HG02678 (cell line): ENCODE results near the gene HLTF.

Source experiments
- ATAC-seq: cut with Tn5 transposase; IDR thresholded peaks from one replicate; pipeline ENCODE4 v1.9.1; 2021; ENCODE audit warnings: mild to moderate bottlenecking, moderate library complexity; ENCODE audit not compliant: unreplicated experiment

Gene HLTF

GRCh38 chr3:149090461-149090860, 4.1 kb upstream of the HLTF start:
- no peak for ATAC-seq

DNA sequence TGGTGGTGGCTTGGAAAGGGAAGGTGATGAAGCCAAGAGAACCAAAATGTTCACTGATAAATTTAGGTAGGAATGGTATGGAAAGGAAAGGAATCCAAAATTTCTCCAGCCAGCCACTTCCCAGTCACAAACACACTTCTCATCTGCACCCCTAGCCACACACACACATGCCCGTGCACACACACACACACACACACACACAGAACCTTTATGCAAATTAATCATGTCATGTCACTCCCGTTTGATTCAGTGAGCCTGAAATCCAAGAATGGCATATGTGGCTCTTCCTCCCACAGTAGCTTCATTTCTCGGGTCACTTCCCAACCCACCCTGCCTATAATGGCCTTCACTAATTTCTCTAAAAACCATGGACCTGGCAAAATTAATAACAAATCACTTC, 3.1 kb upstream of the HLTF start:
- no peak for ATAC-seq

- ATAC-seq = no peak
Observed at GRCh38 chr3:149087208-149087607, 875 bp upstream of the HLTF start.

- peak; percentile 27 for ATAC-seq
Observed at GRCh38 chr3:149085828-149086231, 503 bp downstream of the HLTF start.

DNA sequence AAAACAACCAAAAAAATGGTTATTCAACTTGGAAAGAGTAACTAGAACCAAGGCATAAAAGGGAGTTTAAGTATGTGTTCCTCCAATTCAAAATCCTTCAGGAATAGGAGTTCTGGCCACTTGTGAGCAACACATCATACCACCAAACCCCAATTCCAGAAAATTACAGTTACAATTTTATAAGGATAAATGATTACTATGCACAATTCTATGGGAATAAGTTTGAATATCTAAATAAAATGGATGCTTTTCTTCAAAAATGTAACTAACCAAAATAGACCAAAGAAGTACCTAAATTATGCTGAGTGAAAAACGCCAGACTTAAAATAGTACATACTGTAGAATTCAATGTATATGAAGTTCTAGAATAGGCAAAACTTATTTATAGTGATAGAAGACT, 4.6 kb downstream of the HLTF start:
- ATAC-seq = no peak

- ATAC-seq = no peak
Observed at GRCh38 chr3:149080699-149081091, 5.6 kb downstream of the HLTF start.

DNA sequence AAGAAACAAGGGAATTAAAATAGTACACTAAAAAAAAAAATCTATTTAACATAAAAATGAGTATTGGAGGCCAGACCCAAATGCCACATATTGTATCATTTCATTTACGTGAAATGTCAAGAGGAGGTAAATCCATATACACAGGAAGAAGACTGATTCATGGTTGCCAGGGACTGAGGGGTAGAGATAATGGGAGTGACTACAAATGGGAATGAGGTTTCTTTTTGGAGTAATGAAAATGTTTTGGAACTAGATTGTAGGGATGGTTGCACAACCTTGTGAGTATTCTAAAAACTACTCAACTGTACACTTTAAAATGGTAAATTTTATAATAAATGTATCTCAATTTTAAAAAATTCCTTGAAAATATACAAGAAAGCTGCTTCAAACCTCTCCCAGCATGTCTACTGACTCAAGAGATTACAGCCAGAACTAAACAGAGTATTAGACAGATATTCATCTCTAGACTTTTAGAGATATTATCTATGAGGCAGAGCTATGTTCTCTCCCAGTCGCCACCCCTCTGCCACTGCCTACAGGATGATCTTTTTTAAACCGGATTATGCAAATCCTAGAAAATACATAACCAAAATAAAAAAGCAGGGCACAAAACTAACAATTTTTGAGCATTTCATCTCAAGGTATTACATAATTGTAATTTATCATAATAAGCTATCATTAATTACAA, 6.2 kb downstream of the HLTF start:
- ATAC-seq = no peak

GRCh38 chr3:149077628-149078027, 8.7 kb downstream of the HLTF start:
- ATAC-seq = no peak

DNA sequence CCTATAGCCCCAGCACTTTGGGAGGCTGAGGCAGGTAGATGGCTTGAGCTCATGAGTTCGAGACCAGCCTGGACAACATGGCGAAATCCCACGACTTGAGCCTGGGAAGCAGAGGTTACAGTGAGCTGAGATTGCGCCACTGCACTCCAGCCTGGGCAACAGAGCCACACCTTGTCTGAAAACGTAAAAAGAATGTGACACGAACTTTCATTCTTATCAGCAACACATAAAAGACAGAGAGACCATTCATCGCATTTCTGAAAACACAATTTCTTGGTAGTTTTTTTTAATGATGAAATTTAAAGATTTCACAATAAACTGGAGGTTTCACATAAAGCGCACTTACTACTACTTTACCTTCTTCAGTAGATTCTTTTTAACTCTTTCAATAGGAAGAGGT, 18.4 kb downstream of the HLTF start:
- ATAC-seq = no peak

GRCh38 chr3:149061776-149062175, 24.6 kb downstream of the HLTF start:
- no peak for ATAC-seq

GRCh38 chr3:149058602-149059001, 27.7 kb downstream of the HLTF start:
- peak; percentile 86 for ATAC-seq

GRCh38 chr3:149058198-149058597, 28.1 kb downstream of the HLTF start:
- peak; percentile 6 for ATAC-seq

DNA sequence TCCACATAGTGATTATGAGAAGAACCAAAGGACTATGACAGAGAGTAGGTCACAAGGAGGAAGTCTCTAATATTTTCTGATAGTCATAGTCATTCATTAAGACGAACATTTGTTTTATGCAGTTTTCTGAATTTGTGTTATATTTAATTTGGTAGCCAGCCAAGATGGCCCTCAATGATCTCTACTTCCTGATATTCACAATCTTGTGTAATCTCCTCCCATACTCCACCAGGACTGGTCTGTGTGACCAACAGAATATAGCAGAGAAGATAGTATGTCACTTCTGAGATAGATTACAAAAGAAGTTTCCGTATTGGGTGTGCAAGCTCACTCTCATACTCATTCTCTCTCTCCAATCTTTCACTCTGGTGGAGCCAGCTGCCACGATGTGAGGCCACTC, 30.8 kb downstream of the HLTF start:
- ATAC-seq = no peak

DNA sequence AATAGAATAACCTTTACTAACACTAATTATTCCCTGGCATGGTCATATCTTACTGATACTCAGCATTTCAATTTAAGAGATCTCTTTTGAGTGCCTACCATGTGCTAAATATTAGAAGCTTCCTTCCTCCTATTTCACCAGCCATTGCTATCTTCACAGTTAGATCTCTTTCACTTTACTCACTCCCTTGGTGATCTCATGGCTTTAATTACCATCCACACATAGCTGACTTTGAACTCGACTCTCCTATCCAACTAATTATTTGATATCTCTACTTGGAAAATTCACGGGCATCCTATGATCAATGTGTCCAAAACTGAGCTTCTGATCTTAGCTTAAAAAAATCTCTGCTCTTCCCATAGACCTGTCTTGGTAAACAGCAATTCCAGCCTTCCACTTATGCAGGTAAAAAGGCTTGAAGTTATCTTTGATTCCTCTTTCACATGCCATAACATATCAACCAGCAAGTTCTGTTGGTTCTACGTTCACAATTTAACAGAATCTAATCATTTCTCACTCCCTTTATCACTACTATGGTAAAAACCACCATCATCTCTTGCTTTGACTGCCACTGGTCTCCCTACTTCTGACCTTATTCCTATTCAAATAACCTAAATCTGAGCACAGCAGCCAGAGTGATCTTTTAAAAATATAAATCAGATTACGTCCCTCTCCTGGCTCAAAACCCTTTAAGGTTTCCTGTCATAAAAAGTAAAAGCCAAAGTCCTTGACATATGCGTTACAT, 41.8 kb downstream of the HLTF start:
- no peak for ATAC-seq

- peak; percentile 83 for ATAC-seq
Observed at GRCh38 chr3:149042789-149043386, 43.4 kb downstream of the HLTF start.

- no peak for ATAC-seq
Observed at GRCh38 chr3:149038322-149038721, 48.0 kb downstream of the HLTF start.

GRCh38 chr3:149037684-149038083, 48.6 kb downstream of the HLTF start:
- no peak for ATAC-seq

DNA sequence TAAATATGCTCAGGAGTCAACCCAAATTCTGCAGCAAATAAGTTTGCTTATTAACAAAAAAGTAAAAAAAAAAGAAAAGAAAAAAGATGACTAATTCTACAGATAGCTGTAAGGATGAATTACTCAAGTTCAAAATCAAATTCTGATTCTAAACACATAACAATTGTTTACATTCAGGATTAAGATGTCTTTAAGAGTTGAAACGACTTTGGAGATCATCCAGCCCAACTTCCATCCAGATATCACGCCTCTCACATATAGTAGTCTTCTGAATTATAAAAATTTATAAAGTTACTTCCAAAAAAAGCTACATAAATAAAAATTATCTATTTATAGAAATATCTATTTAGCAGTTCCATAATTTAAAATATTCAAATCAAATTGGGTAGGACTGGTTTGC, 55.2 kb downstream of the HLTF start:
- ATAC-seq = no peak

DNA sequence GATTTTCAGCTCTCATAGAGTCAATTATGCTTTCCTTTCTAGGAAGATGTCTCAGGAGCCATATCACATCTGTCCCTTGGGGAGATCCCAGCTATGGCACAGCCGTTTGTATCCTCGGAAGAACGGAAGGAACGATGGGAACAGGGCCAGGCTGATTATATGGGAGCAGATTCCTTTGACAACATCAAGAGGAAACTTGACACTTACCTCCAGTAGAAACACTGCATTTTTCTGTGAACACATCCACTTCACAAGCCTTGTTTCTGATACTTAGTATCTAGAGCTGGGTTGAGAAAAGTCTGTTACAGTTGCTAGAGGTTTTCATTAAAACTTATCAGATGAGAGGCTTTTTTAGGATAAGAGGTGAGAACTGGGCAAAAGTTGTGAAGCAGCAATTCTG, 59.6 kb downstream of the HLTF start:
- ATAC-seq = no peak

DNA sequence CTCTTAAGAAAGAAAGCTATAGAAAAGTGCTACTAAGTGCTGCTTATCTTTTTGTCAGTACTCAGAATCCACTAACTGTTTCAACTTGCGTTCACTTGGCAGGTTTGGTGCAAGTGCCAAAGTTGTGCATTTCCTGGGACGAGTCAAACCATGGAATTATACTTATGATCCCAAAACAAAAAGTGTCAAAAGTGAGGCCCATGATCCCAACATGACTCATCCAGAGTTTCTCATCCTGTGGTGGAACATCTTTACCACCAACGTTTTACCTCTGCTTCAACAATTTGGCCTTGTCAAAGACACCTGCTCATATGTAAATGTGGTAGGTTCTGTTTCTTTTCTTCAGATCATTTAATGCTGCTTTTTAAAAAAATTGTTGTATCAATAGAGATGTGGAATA, 62.4 kb downstream of the HLTF start:
- no peak for ATAC-seq

DNA sequence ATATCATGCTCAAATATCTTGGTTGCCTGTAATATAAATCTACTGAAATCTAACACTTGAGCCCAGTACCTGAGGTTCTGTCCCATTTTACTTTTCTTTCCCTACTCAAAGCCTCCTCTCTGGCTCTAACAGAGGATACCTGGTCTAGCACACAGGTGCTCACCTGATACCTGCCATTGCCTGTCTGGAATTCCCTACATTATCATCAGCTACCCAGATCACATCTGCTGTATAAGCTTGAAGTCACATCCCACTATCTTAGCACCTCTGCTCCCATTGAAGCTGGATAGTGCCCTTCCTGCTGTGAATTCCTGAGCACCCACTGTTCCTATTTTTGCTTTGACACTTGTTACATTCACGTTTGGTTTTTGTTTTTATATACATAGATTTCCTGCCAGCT, 64.5 kb downstream of the HLTF start:
- ATAC-seq = no peak

- no peak for ATAC-seq
Observed at GRCh38 chr3:149020839-149021252, 65.5 kb downstream of the HLTF start.
